Left ventricle myocardium inferior (tissue), 1 donor: ENCODE results near the gene HEXA. TPM values are rescaled to one million over a fixed set of nuclear protein-coding genes. Genes with fewer than 3 reads are reported as not detected.

Experiments used
- DNase-seq: peaks from one replicate; pipeline ENCODE4 v3.0.0-alpha.2; 2020
- H3K27ac ChIP-seq: fragments of 200-600 bp; replicated peaks from 2 replicates; pipeline ENCODE4 v1.8.0; 2021
- H3K27me3 ChIP-seq: fragments of 200-600 bp; 2 replicates; pipeline ENCODE4 v1.8.0; 2021; ENCODE audit warnings: low read depth
- H3K36me3 ChIP-seq: fragments of 200-600 bp; 2 replicates; pipeline ENCODE4 v1.8.0; 2021
- H3K4me1 ChIP-seq: fragments of 200-600 bp; 2 replicates; pipeline ENCODE4 v1.8.0; 2021
- H3K4me3 ChIP-seq: fragments of 200-600 bp; 2 replicates; pipeline ENCODE4 v1.8.0; 2021; ENCODE audit warnings: mild to moderate bottlenecking, moderate library complexity
- H3K9me3 ChIP-seq: fragments of 200-600 bp; replicated peaks from 2 replicates; pipeline ENCODE4 v1.8.0; 2021
- intact Hi-C: fragments of 100-400 bp; cut with micrococcal nuclease; formaldehyde crosslinking; loops from one replicate; pipeline ENCODE4 v1.11.0; 2022
- total RNA-seq: library from RNA; stranded (reverse); fragmentation: NEBNext Ultra II Directional; extraction: Animal tissue kit (Norgen Biotek cat#: 25700); gene quantifications from one replicate; pipeline ENCODE4 v1.2.1, GENCODE V29; 2021
- TF ChIP-seq, protein P1 (sequence below): fragments of 200-600 bp; IDR thresholded peaks from 2 replicates; pipeline ENCODE4 v1.8.0; 2021; ENCODE audit warnings: antibody characterized with exemption, mild to moderate bottlenecking, borderline replicate concordance
- donor health status: DM: no; HTN: yes; CAD: no; lungs with severe emphysema.

HEXA gene
- total RNA-seq, 1 donor from 2014 or later: 58.9 TPM

DNA sequence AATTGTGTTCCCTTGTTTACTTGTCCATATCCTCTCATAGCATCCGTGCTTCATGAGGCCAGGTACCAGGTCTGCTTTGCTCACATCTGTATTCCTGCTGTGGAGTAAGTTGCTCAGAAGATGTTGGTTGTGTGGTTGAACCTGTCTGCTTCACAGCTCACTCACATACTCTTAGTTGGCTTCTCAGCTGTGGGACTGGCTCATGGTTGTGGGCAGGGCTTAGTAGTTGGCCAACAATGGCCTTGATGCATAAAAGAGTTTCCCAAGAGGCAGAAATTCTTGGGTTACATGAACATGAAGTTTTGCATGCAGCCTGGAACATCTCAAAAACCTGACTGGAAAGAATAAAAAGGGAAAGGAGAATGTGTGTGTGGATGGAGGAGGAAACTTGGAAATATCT is 72.9 kb downstream of the HEXA start:
- H3K27me3 ChIP-seq: no peaks in the 10 kb centered on the region
- DNase-seq: no peak

More for the DNA sequence above, 72.9 kb downstream of the HEXA start:
- TF ChIP-seq, protein P1, sequence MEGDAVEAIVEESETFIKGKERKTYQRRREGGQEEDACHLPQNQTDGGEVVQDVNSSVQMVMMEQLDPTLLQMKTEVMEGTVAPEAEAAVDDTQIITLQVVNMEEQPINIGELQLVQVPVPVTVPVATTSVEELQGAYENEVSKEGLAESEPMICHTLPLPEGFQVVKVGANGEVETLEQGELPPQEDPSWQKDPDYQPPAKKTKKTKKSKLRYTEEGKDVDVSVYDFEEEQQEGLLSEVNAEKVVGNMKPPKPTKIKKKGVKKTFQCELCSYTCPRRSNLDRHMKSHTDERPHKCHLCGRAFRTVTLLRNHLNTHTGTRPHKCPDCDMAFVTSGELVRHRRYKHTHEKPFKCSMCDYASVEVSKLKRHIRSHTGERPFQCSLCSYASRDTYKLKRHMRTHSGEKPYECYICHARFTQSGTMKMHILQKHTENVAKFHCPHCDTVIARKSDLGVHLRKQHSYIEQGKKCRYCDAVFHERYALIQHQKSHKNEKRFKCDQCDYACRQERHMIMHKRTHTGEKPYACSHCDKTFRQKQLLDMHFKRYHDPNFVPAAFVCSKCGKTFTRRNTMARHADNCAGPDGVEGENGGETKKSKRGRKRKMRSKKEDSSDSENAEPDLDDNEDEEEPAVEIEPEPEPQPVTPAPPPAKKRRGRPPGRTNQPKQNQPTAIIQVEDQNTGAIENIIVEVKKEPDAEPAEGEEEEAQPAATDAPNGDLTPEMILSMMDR: no peak
- Histone ChIP-seq H3K4me1 (no peaks in the 10 kb centered on the region), H3K36me3 (peaks cover 4% of the 10 kb centered on the region), H3K9me3 (no peaks in the 10 kb centered on the region), H3K27ac (no peak overlapping the region), H3K4me3 (no peak overlapping the region)
- intact Hi-C loops: no loop called here

Other genes starting within 250 kb of the HEXA start
- not detected for gene GRAMD2A, start 178.2 kb downstream of the HEXA start, total RNA-seq
- gene PKM, start 144.8 kb downstream of the HEXA start, total RNA-seq: 1,009 TPM
- 43.6 TPM for gene PARP6, start 103.5 kb downstream of the HEXA start, total RNA-seq
- 1.5 TPM for gene CELF6, start 55.9 kb downstream of the HEXA start, total RNA-seq
- not detected for gene TMEM202, start 22.3 kb upstream of the HEXA start, total RNA-seq
- gene ARIH1, start 98.3 kb upstream of the HEXA start, total RNA-seq: 179 TPM